Neutrophil (primary cell): ENCODE data around the gene BMAL1.
A peak's percentile ranks its signal among the peaks of the same experiment; 100 is the strongest.

Experiments
- H3K27ac ChIP-seq: fragments of 200-600 bp; sonication (generic); 2 replicates; pipeline ENCODE4 v1.5.1; 2016; ENCODE audit warnings: mild to moderate bottlenecking, moderate library complexity
- H3K27me3 ChIP-seq: fragments of 200-600 bp; sonication (generic); 2 replicates; pipeline ENCODE4 v1.6.0; 2016; ENCODE audit warnings: mild to moderate bottlenecking
- H3K36me3 ChIP-seq: fragments of 200-600 bp; sonication (generic); 2 replicates; pipeline ENCODE4 v1.5.1; 2017
- H3K4me1 ChIP-seq, 2 experiments: fragments of 200-600 bp in 1 of 2; sonication (generic) in 1 of 2; 1 replicate in 1 of 2; 2 replicates in 1 of 2; pipeline versions ENCODE4 v1.5.1 to v1.6.1; 2013 to 2016; ENCODE audit warnings: low read depth in 1 of 2, low read length in 1 of 2, mild to moderate bottlenecking in 1 of 2, moderate library complexity in 1 of 2; ENCODE audit not compliant: control insufficient read depth in 1 of 2, insufficient read depth in 1 of 2
- H3K4me3 ChIP-seq, 2 experiments: fragments of 200-600 bp in 1 of 2; sonication (generic) in 1 of 2; 1 replicate in 1 of 2; 2 replicates in 1 of 2; pipeline ENCODE4 v1.5.1; 2013 to 2016; ENCODE audit warnings: low read depth in 1 of 2, low read length in 1 of 2, mild to moderate bottlenecking in 1 of 2, moderate library complexity in 1 of 2
- H3K9me3 ChIP-seq: fragments of 200-600 bp; sonication (generic); 2 replicates; pipeline ENCODE4 v1.5.1; 2016
- TF ChIP-seq, protein P1 (sequence below): fragments of 200-600 bp; sonication (generic); IDR thresholded peaks from 2 replicates; pipeline ENCODE4 v1.5.1; 2016; ENCODE audit warnings: antibody characterized with exemption

BMAL1 gene

DNA sequence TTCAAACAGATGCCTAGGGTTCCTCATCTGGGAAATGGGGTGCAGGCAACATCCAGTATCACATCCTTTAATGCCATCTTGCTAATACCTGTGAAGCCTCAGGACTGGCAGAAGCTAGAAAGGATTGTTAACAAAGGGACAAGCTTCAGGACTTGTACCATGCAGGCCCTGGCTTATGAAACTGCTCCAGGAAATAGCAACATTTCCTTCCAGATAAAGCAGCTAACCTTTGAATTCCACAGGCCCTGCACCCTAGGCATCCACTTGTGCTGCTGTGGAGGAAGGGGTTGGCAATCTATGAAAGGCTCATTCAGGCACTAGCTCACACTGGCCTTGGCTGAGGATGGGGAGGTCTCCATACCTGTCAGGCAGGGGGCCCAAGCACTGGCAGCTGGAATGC lies 98.2 kb downstream of the BMAL1 start:
- peaks cover 24 to 25% of the 10 kb centered on the region in 2 experiments for H3K4me1 ChIP-seq
- peak overlapping the region; percentile 71 for H3K27ac ChIP-seq
- H3K36me3 ChIP-seq = peaks cover 100% of the 10 kb centered on the region
- H3K9me3 ChIP-seq = no peaks in the 10 kb centered on the region
- H3K4me3 ChIP-seq = no peak overlapping the region
- H3K27me3 ChIP-seq = no peaks in the 10 kb centered on the region
- TF ChIP-seq, protein P1, sequence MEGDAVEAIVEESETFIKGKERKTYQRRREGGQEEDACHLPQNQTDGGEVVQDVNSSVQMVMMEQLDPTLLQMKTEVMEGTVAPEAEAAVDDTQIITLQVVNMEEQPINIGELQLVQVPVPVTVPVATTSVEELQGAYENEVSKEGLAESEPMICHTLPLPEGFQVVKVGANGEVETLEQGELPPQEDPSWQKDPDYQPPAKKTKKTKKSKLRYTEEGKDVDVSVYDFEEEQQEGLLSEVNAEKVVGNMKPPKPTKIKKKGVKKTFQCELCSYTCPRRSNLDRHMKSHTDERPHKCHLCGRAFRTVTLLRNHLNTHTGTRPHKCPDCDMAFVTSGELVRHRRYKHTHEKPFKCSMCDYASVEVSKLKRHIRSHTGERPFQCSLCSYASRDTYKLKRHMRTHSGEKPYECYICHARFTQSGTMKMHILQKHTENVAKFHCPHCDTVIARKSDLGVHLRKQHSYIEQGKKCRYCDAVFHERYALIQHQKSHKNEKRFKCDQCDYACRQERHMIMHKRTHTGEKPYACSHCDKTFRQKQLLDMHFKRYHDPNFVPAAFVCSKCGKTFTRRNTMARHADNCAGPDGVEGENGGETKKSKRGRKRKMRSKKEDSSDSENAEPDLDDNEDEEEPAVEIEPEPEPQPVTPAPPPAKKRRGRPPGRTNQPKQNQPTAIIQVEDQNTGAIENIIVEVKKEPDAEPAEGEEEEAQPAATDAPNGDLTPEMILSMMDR = no peak

DNA sequence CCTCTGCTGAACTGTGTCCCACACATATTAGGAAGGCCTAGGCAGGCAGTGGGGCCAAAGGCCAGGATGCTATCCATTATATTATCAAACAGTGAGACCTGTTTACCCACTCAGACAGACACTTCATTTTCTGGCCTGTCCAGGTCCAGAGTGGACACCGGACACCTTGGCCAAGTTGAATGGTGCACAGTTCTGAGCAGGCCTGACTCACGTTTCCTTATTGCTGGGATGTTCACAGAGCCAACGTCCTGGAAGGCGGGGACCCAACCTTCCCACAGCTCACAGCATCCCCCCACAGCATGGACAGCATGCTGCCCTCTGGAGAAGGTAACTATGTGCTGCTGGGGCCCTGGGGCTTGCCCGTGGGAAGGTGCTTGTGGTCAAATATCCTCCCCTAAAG lies 98.8 kb downstream of the BMAL1 start:
- peaks cover 100% of the 10 kb centered on the region for H3K36me3 ChIP-seq
- TF ChIP-seq, protein P1 = no peak
- peaks cover 30% of the 10 kb centered on the region in 2 experiments for H3K4me1 ChIP-seq
- no peak overlapping the region for H3K4me3 ChIP-seq
- H3K9me3 ChIP-seq = no peaks in the 10 kb centered on the region
- peak overlapping the region; percentile 71 for H3K27ac ChIP-seq
- H3K27me3 ChIP-seq = no peaks in the 10 kb centered on the region

DNA sequence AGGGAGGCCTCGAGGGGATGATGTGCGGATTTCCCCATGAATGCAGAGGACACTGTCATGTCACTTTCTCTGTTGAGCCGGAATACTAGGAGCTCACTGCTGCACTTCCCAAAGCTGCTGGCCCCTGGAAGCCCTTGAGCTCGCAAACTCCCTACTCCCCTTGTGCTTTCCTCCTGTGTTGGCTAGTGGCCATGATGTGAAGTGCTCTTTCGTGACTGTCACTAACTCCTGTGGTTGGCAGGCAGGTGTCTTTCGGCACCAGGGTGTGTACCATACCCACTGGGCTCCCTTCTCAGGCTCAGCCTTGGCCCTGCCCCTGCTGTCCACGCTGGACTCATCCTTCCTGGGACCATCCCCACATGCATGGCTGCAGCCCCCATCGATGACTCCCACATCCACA lies 99.2 kb downstream of the BMAL1 start:
- TF ChIP-seq, protein P1 = no peak
- Histone ChIP-seq H3K27ac (no peak overlapping the region), H3K9me3 (no peaks in the 10 kb centered on the region), H3K36me3 (peaks cover 100% of the 10 kb centered on the region), H3K27me3 (no peaks in the 10 kb centered on the region), H3K4me1 (peaks cover 30 to 33% of the 10 kb centered on the region in 2 experiments), H3K4me3 (no peak overlapping the region)

DNA sequence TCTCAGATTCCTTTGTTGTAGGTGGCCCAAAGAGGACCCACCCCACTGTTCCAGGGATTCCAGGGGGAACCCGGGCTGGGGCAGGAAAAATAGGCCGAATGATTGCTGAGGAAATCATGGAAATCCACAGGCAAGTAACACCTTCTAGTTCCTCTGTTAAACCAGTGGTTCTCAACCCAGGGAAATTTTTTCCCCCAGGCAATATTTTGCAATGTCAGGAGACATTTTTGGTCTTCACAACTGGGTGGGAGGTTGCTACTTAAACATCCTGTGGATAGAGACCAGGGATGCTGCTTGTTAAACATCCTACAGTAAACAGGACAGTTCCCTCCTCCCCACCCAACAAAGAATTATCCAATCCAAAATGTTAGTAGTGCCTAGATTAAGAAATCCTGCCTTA lies 100.7 kb downstream of the BMAL1 start:
- H3K27me3 ChIP-seq = no peaks in the 10 kb centered on the region
- H3K4me3 ChIP-seq = no peak overlapping the region
- no peak overlapping the region for H3K27ac ChIP-seq
- TF ChIP-seq, protein P1 = no peak
- H3K9me3 ChIP-seq = no peaks in the 10 kb centered on the region
- H3K4me1 ChIP-seq = peaks cover 30 to 33% of the 10 kb centered on the region in 2 experiments
- peaks cover 100% of the 10 kb centered on the region for H3K36me3 ChIP-seq

DNA sequence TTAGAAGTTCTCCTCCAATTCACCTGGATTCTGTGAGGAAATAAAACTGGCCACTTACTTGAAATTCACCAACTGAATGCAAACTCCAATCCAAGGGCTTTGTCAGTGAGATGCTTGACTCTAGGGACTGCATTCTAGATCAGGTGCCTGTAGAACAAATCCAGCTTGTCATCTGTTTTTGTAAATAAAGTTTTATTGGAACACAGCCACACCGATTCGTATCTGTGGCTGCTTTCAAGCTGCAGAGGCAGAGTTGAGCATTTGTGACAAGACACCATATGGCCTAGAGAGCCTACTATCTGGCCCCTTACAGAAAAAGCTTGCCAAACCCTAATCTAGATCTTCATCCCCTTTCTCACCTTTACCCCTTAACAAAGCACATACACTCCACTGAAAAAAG lies 103.1 kb downstream of the BMAL1 start:
- Histone ChIP-seq H3K27me3 (no peaks in the 10 kb centered on the region), H3K9me3 (no peaks in the 10 kb centered on the region), H3K4me3 (no peak overlapping the region), H3K36me3 (peaks cover 100% of the 10 kb centered on the region), H3K4me1 (peaks cover 17 to 22% of the 10 kb centered on the region in 2 experiments), H3K27ac (peak overlapping the region; percentile 47)
- TF ChIP-seq, protein P1 = no peak

DNA sequence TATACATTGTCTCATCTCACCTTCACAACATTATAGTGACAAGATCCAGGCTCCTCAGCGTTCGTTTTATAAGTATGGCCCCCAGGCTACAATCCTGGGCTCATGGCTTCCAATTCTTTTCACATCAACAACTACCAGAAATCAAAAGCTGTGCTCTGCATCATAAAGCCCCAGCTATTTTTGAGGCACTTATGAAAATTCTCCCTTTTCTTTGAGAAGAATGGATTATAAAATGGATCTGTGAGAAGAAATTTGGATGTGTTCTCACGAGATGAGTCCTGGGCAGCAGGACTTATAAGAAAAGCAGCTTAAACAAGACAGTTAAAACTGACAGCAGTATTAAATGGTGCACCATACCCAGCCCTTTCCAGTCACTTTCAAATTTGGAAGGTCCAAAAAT lies 105.2 kb downstream of the BMAL1 start:
- no peaks in the 10 kb centered on the region for H3K27me3 ChIP-seq
- TF ChIP-seq, protein P1 = no peak
- peaks cover 100% of the 10 kb centered on the region for H3K36me3 ChIP-seq

More for the DNA sequence above, 105.2 kb downstream of the BMAL1 start:
- no peak overlapping the region for H3K27ac ChIP-seq
- H3K4me1 ChIP-seq = peaks cover 10 to 13% of the 10 kb centered on the region in 2 experiments
- H3K4me3 ChIP-seq = no peak overlapping the region
- no peaks in the 10 kb centered on the region for H3K9me3 ChIP-seq
